GM12865 (cell line): ENCODE data around the gene OR5H6.
"Not testable (repeated sequence)": the region's sequence is repeated elsewhere in the genome, so short reads cannot be mapped to it uniquely, and the experiment has no call there.

ENCODE experiments used
- DNase-seq: peaks from one replicate; pipeline ENCODE4 v3.0.0; 2010; ENCODE audit warnings: low read depth
- H3K4me3 ChIP-seq: 2 replicates; pipeline ENCODE4 v1.5.1; 2011; ENCODE audit warnings: mild to moderate bottlenecking, low read depth, low read length, control low read depth
- TF ChIP-seq, protein P1 (sequence below): IDR thresholded peaks from 2 replicates; pipeline ENCODE4 v1.5.1; 2011; ENCODE audit warnings: low read length, control low read depth, low read depth, inconsistent platforms; ENCODE audit not compliant: insufficient read depth; ENCODE audit errors: missing control alignments

The OR5H6 gene

DNA sequence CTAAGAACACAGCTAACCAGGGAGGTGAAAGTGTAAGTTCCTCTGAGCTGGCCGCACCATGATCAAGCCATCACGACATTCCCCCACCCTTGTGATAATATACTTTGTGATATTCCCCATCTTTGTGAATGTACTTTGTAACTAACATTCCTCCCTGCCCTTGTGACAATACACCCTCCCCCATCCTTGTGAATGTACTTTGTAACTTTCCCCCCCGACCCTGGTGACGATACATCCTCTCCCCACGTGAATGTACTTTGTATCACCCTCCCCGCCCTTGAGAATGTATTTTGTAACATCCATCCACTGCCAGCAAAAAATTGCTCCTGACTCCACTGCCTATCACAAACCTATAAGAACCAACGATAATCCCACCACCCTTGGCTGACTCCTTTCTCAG lies 20.2 kb upstream of the OR5H6 start:
- no peak overlapping the region for H3K4me3 ChIP-seq
- no peak for DNase-seq
- TF ChIP-seq, protein P1, sequence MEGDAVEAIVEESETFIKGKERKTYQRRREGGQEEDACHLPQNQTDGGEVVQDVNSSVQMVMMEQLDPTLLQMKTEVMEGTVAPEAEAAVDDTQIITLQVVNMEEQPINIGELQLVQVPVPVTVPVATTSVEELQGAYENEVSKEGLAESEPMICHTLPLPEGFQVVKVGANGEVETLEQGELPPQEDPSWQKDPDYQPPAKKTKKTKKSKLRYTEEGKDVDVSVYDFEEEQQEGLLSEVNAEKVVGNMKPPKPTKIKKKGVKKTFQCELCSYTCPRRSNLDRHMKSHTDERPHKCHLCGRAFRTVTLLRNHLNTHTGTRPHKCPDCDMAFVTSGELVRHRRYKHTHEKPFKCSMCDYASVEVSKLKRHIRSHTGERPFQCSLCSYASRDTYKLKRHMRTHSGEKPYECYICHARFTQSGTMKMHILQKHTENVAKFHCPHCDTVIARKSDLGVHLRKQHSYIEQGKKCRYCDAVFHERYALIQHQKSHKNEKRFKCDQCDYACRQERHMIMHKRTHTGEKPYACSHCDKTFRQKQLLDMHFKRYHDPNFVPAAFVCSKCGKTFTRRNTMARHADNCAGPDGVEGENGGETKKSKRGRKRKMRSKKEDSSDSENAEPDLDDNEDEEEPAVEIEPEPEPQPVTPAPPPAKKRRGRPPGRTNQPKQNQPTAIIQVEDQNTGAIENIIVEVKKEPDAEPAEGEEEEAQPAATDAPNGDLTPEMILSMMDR: no peak

DNA sequence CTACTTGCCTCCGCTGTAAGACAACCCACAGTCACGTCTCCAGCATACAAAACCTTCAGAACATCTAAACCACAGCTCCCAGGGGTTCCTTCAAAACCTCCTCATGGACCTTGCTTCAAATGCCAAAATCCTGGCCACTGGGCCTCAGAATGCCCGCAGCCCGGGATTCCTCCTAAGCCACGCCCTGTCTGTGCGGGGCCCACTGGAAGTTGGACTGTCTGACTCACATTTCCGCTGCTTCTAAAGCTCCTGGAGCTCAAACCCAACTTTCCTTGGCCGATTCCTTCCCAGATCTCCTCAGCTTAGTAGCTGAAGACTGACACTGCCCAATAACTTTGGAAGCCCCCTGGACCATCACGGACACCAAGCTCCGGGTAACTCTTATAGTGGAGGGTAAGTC lies 17.9 kb upstream of the OR5H6 start:
- no peak overlapping the region for H3K4me3 ChIP-seq
- DNase-seq: no peak
- TF ChIP-seq, protein P1: no peak

DNA sequence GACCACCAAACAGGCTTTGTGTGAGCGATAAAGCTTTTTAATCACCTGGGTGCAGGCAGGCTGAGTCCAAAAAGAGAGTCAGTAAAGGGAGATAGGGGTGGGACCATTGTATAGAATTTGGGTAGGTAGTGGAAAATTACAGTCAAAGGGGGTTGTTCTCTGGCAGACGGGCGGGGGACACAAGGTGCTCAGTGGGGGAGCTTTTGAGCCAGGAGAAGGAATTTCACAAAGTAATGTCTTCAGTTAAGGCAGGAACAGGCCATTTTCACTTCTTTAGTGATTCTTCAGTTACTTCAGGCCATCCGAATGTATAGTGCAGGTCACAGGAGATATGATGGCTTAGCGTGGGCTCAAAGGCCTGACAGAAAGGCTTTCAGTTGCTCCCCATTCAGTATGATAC lies 8.0 kb upstream of the OR5H6 start:
- H3K4me3 ChIP-seq, DNase-seq: not testable (repeated sequence)

DNA sequence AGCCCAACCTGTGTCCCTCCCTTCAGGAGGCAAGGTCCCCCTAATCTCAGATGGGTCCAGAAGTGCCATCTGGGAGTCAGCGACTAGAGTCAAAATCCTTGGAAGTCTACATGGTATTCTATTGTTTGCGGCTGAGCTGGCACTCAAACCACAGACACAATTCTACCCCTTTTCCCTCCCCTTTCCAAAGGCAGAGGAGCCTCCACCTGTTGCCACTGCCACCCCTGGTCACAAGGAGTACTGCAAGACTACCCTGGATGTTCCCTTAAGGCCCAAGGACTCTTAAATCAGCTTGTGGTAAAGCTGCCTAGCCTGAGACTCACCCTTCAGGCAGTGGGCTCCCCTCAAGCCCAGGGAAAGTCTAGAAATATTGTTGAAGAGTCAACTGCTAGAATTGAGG lies 4.3 kb upstream of the OR5H6 start:
- DNase-seq: peak; percentile 17
- no peak overlapping the region for H3K4me3 ChIP-seq
- TF ChIP-seq, protein P1: peak; percentile 26

DNA sequence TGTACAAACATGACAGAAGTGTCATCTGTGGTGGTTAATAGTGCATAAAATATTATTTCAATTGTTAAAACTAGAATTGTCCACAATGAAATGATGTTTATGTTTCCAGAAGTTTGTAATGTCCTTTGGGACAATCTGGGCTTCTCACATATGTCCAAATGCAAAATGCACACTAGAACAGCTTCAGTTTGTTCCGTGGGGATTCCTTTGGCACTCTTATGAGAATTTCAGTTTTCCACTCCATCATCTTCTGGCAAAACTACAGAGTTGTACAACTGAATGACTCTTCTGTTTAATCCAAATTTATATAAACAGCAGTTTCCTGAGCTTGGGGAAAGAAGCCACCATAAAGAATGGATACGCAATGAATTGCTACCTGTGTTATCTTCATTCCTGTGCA lies 2.0 kb upstream of the OR5H6 start:
- DNase-seq: no peak
- TF ChIP-seq, protein P1: no peak
- H3K4me3 ChIP-seq: no peak overlapping the region

DNA sequence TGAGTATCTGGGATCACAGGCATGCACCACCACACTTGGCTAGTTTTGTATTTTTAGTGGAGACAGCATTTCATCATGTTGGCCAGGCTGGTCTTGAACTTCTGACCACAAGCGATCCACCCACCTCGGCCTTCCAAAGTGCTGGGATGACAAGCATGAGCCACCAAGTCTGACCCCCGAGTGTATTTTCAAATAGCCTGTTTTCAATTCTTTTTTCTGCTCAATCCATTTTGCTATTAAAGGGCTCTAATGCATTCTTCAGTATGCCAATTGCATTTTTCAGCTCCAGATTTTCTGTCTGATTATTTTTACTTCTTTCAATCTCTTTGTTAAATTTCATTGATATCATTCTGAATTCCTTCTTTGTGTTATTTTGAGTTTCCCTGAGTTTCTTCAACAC lies 5.8 kb downstream of the OR5H6 start:
- H3K4me3 ChIP-seq: no peak overlapping the region
- DNase-seq: no peak
- TF ChIP-seq, protein P1: no peak

DNA sequence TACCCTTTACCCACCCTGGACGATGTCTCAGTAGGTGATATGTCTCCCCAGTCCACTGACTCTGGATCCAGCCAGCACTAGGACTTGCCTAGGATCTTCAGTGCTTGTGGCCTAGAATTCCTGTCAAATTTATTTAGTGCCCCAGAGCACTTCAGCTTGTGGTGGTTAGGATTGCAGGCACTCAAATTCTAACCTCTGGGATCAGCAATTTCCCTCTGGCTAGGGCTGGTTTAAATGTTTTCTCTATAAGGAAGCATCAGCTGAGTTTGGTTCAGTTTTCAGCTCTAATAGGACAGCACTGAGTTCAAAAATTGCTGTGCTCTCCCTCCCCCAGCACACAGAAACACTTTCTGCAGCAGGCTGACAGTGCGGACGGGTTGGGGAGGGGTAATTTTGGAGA lies 8.1 kb downstream of the OR5H6 start:
- TF ChIP-seq, protein P1: no peak
- DNase-seq: no peak
- H3K4me3 ChIP-seq: no peak overlapping the region

DNA sequence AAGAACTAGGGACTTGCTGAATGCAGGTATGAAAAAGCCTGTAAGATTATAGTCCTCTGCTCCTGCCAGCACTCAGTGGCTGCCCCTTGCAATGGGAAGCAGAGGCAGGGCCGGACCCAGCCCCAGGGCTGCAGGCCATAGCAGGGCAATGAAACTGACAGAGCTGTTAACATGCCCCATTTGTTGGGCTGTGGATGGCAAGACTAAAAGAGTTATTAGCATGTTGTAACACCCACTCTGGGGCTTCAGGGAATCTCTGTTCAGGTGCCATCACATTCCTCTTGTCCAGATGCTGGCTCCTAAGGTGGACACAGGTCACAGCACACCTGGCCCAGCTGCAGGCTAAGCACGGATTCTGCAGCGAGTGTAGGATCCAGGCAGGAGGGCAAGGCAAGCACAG lies 10.9 kb downstream of the OR5H6 start:
- no peak for DNase-seq
- H3K4me3 ChIP-seq: no peak overlapping the region
- TF ChIP-seq, protein P1: no peak
